Aorta (tissue), 5 donors: ENCODE measurements around the gene PDS5B. TPM values are rescaled to one million over a fixed set of nuclear protein-coding genes. Genes with fewer than 3 reads are reported as not detected.

ENCODE experiments used
- ATAC-seq: fragments of 200-7000 bp; cut with Tn5 transposase; one replicate; pipeline ENCODE4 v1.9.1; 2022; ENCODE audit warnings: moderate library complexity; ENCODE audit not compliant: low FRiP score
- DNase-seq, 2 donors: peaks; one replicate each; pipeline ENCODE4 v3.0.0-alpha.2; 2020
- H3K27ac ChIP-seq, 2 donors: one replicate each; pipeline ENCODE4 v1.5.1; 2013; ENCODE audit warnings: low read length in 2 of 2, mild to moderate bottlenecking in 2 of 2, moderate library complexity in 2 of 2, control low read depth in 1 of 2, inconsistent platforms in 1 of 2, low read depth in 1 of 2
- H3K27me3 ChIP-seq, 2 donors: one replicate each; pipeline ENCODE4 v1.6.1; 2013; ENCODE audit warnings: control low read depth in 1 of 2, low read length in 1 of 2, mild to moderate bottlenecking in 1 of 2, moderate library complexity in 1 of 2; ENCODE audit not compliant: insufficient read depth in 2 of 2, control insufficient read depth in 1 of 2
- H3K36me3 ChIP-seq, 2 donors: one replicate each; pipeline ENCODE4 v1.6.1; 2013; ENCODE audit warnings: control low read depth in 1 of 2, low read length in 1 of 2, mild to moderate bottlenecking in 1 of 2; ENCODE audit not compliant: insufficient read depth in 2 of 2, control insufficient read depth in 1 of 2
- H3K4me1 ChIP-seq, 2 donors: one replicate each; pipeline ENCODE4 v1.6.1; 2013; ENCODE audit warnings: low read length in 2 of 2, control low read depth in 1 of 2, mild to moderate bottlenecking in 1 of 2, moderate library complexity in 1 of 2; ENCODE audit not compliant: insufficient read depth in 2 of 2, control insufficient read depth in 1 of 2
- H3K4me3 ChIP-seq, 2 donors: one replicate each; pipeline ENCODE4 v1.5.1; 2013; ENCODE audit warnings: low read length in 2 of 2, control low read depth in 1 of 2, mild to moderate bottlenecking in 1 of 2
- H3K9me3 ChIP-seq: one replicate; pipeline ENCODE4 v1.6.1; 2013; ENCODE audit warnings: mild to moderate bottlenecking, low read length; ENCODE audit not compliant: control insufficient read depth
- WGBS, 2 donors: extraction: QIAGEN DNeasy Blood & Tissue Kit; methylation state at CpG; one replicate each; pipeline ENCODE4 v1.1.7; 2013; 5-methylcytosine and 5-hydroxymethylcytosine counted together
- intact Hi-C, 2 donors: fragments of 100-400 bp; cut with DNase I; formaldehyde crosslinking; loops; one replicate each; pipeline versions ENCODE4 v1.14.2 to v1.15.0; 2022
- polyA plus RNA-seq, 2 donors: library from polyadenylated mRNA; stranded (reverse); fragments of 200-250 nt; gene quantifications; one replicate each; pipeline ENCODE4 v1.2.3, GENCODE V29; 2013
- total RNA-seq, 2 donors: library from RNA; stranded (reverse); fragmentation: NEBNext Ultra II Directional; extraction: Animal tissue kit (Norgen Biotek cat#: 25700); gene quantifications; one replicate each; pipeline ENCODE4 v1.2.1, GENCODE V29; 2021
- donor health status: healthy with polysubstance abuse.
- donor health status: Bipolar disorder and iron deficiency.
- donor health status: DM: no; HTN: no; CAD: no.
- donor health status: DM: no; HTN: no; CAD: no.
- donor health status: DM: yes; HTN: yes; CAD: no.

PDS5B gene
- total and polyA plus RNA-seq, 4 donors = 9.5 to 52.9 (median 29.3) TPM

GRCh38 chr13:32632343-32632909 lies 46.2 kb downstream of the PDS5B start:
- no peak for ATAC-seq
- intact Hi-C loops = no loop called here
- 97 to 98% methylated on average over 3 of the region's 3 CpGs for WGBS, 2 donors
- no peak for DNase-seq
- H3K4me1 ChIP-seq = peaks cover 2 to 4% of the 10 kb centered on the region in 2 donors
- H3K9me3 ChIP-seq = no peaks in the 10 kb centered on the region
- no peak overlapping the region for H3K4me3 ChIP-seq
- H3K36me3 ChIP-seq = no peaks in the 10 kb centered on the region
- no peak overlapping the region for H3K27ac ChIP-seq
- no peaks in the 10 kb centered on the region for H3K27me3 ChIP-seq

GRCh38 chr13:32636711-32637110 lies 50.5 kb downstream of the PDS5B start:
- no peaks in the 10 kb centered on the region for H3K9me3 ChIP-seq
- H3K4me1 ChIP-seq = peaks cover 0 to 2% of the 10 kb centered on the region in 2 donors
- no peak overlapping the region for H3K27ac ChIP-seq
- intact Hi-C loops = loop anchor here in 1 of 2 donors (5.0 kb wide), 2 partner anchors 49 to 1086 kb away; partner anchors contain the start of gene PDS5B
- DNase-seq (no peak), ATAC-seq (no peak)
- no peaks in the 10 kb centered on the region for H3K27me3 ChIP-seq
- no peaks in the 10 kb centered on the region for H3K36me3 ChIP-seq
- 79 to 97% methylated on average over 1 of the region's 1 CpG for WGBS, 2 donors
- no peak overlapping the region for H3K4me3 ChIP-seq

GRCh38 chr13:32638739-32639138 lies 52.5 kb downstream of the PDS5B start:
- peaks cover 0 to 2% of the 10 kb centered on the region in 2 donors for H3K4me1 ChIP-seq
- WGBS, 2 donors = 76 to 79% methylated on average over 9 of the region's 9 CpGs
- H3K27ac ChIP-seq = no peak overlapping the region
- no peak for ATAC-seq
- no peak overlapping the region for H3K4me3 ChIP-seq
- no peaks in the 10 kb centered on the region for H3K36me3 ChIP-seq
- DNase-seq = no peak
- no peaks in the 10 kb centered on the region for H3K9me3 ChIP-seq
- no peaks in the 10 kb centered on the region for H3K27me3 ChIP-seq
- intact Hi-C loops = loop anchor here (2.0 to 5.0 kb wide), 3 partner anchors 51 to 1084 kb away; partner anchors contain the start of gene PDS5B (in 2 of the 2)

- ATAC-seq = peak; percentile 90
- no peak overlapping the region for H3K27ac ChIP-seq
- 25 to 26% methylated on average over 4 of the region's 4 CpGs for WGBS, 2 donors
- H3K27me3 ChIP-seq = no peaks in the 10 kb centered on the region
- no peaks in the 10 kb centered on the region for H3K9me3 ChIP-seq
- DNase-seq = peak in 1 of 2 donors; percentile 63
- no peak overlapping the region for H3K4me3 ChIP-seq
- no peaks in the 10 kb centered on the region for H3K36me3 ChIP-seq
- H3K4me1 ChIP-seq = peaks cover 0 to 2% of the 10 kb centered on the region in 2 donors
- intact Hi-C loops = loop anchor here (2.0 to 5.0 kb wide), 3 partner anchors 52 to 1083 kb away; partner anchors contain the start of gene PDS5B (in 2 of the 2)
Observed at GRCh38 chr13:32639502-32640105, 53.4 kb downstream of the PDS5B start.

- WGBS, 2 donors = 69 to 71% methylated on average over 1 of the region's 1 CpG
- no peak for ATAC-seq
- Histone ChIP-seq H3K27ac (no peak overlapping the region), H3K27me3 (no peaks in the 10 kb centered on the region), H3K9me3 (no peaks in the 10 kb centered on the region), H3K4me3 (no peak overlapping the region), H3K4me1 (no peaks in the 10 kb centered on the region), H3K36me3 (no peaks in the 10 kb centered on the region)
- intact Hi-C loops = no loop called here
- DNase-seq = no peak
Observed at GRCh38 chr13:32642316-32642715, 56.1 kb downstream of the PDS5B start.

GRCh38 chr13:32642858-32643257 lies 56.6 kb downstream of the PDS5B start:
- Histone ChIP-seq H3K27ac (no peak overlapping the region), H3K9me3 (no peaks in the 10 kb centered on the region), H3K36me3 (no peaks in the 10 kb centered on the region), H3K4me3 (no peak overlapping the region), H3K4me1 (peaks cover 1 to 2% of the 10 kb centered on the region in 2 donors), H3K27me3 (no peaks in the 10 kb centered on the region)
- intact Hi-C loops = no loop called here
- WGBS, 2 donors = 68 to 77% methylated on average over 1 of the region's 1 CpG
- ATAC-seq (no peak), DNase-seq (no peak)

- no peaks in the 10 kb centered on the region for H3K9me3 ChIP-seq
- intact Hi-C loops = no loop called here
- no peak for ATAC-seq
- H3K27ac ChIP-seq = no peak overlapping the region
- H3K27me3 ChIP-seq = no peaks in the 10 kb centered on the region
- H3K4me1 ChIP-seq = peaks cover 2 to 5% of the 10 kb centered on the region in 2 donors
- no peak overlapping the region for H3K4me3 ChIP-seq
- WGBS, 2 donors = 82 to 90% methylated on average over 2 of the region's 2 CpGs
- no peaks in the 10 kb centered on the region for H3K36me3 ChIP-seq
- no peak for DNase-seq
Observed at GRCh38 chr13:32645854-32646253, 59.6 kb downstream of the PDS5B start.

GRCh38 chr13:32647926-32648325 lies 61.7 kb downstream of the PDS5B start:
- no peaks in the 10 kb centered on the region for H3K36me3 ChIP-seq
- H3K27ac ChIP-seq = no peak overlapping the region
- no peak overlapping the region for H3K4me3 ChIP-seq
- H3K4me1 ChIP-seq = peaks cover 2 to 5% of the 10 kb centered on the region in 2 donors
- ATAC-seq (no peak), DNase-seq (no peak)
- intact Hi-C loops = no loop called here
- WGBS, 2 donors = 79 to 87% methylated on average over 1 of the region's 1 CpG
- H3K27me3 ChIP-seq = no peaks in the 10 kb centered on the region
- no peaks in the 10 kb centered on the region for H3K9me3 ChIP-seq
